ENCODE data around the gene POLR2F.

Gene POLR2F

GRCh38 chr22:37953437-37954179 is at the start of gene POLR2F, which contains the start of gene C22orf23:
Gene POLR2F, plus strand, starts transcription at chr22:37953699. Its CDS starts 89 bp downstream, at chr22:37953788.
Gene C22orf23, minus strand, starts transcription at chr22:37953601. Its CDS starts 452 bp downstream, at chr22:37953149.
- no peak for TF ChIP-seq CTCF (IDR thresholded peaks at IDR 0.05; ENCODE audit: low read depth, low read length)

GRCh38 chr22:37904572-37905533 is 48.6 kb upstream of the POLR2F start:
- no peak for TF ChIP-seq CTCF (IDR thresholded peaks at IDR 0.05; ENCODE audit: low read depth, low read length)
- peak overlapping the region; percentile 55 for H3K4me3 ChIP-seq (ENCODE audit: low read depth, low read length)

More at GRCh38 chr22:37953437-37954179, at the start of gene POLR2F, which contains the start of gene C22orf23:
- H3K4me3 ChIP-seq (ENCODE audit: low read depth, low read length), result peak within 1 kb of the TSS; percentile 94

GRCh38 chr22:37905534-37906363 is 47.8 kb upstream of the POLR2F start, which contains the start of gene MICALL1:
Gene MICALL1, plus strand, starts transcription at chr22:37906297. Its CDS starts 126 bp downstream, at chr22:37906423.
- peak within 1 kb of the TSS; percentile 88 for H3K4me3 ChIP-seq (ENCODE audit: low read depth, low read length)
- TF ChIP-seq CTCF (IDR thresholded peaks at IDR 0.05; ENCODE audit: low read depth, low read length), result no peak

GRCh38 chr22:37906364-37907008 is 47.0 kb upstream of the POLR2F start:
- TF ChIP-seq CTCF (IDR thresholded peaks at IDR 0.05; ENCODE audit: low read depth, low read length), result no peak

GRCh38 chr22:37907036-37907954 is 46.2 kb upstream of the POLR2F start:
- H3K4me3 ChIP-seq (ENCODE audit: low read depth, low read length), result peak overlapping the region; percentile 88
- TF ChIP-seq CTCF (IDR thresholded peaks at IDR 0.05; ENCODE audit: low read depth, low read length), result no peak

More at GRCh38 chr22:37906364-37907008, 47.0 kb upstream of the POLR2F start:
- H3K4me3 ChIP-seq (ENCODE audit: low read depth, low read length), result peak overlapping the region; percentile 88

Data from WI38 (cell line).